IMR-90 (cell line): ENCODE measurements around the gene MAMLD1. TPM values are rescaled to one million over a fixed set of nuclear protein-coding genes. Genes with fewer than 3 reads are reported as not detected.

ENCODE experiments used
- ATAC-seq: fragments of 200-7000 bp; cut with Tn5 transposase; 2 replicates; pipeline ENCODE4 v1.9.1; 2020; ENCODE audit warnings: low read depth, mild to moderate bottlenecking, moderate library complexity
- BruUV-seq: library from RNA; stranded (reverse); fragments of 400-500 nt; replicated peaks from 2 replicates; lab custom pipeline; 2021; lab: Mats Ljungman, UMichigan
- CTCF ChIA-PET: fragments of 300-600 bp; formaldehyde crosslinking; extraction: SDS; loops from one replicate; lab custom pipeline; 2021; ENCODE audit warnings: antibody characterized with exemption; lab: Yijun Ruan, JAX
- POLR2A ChIA-PET: fragments of 300-600 bp; sonication (Branson Sonifier 250); formaldehyde crosslinking; loops from one replicate; lab custom pipeline; 2022; ENCODE audit warnings: antibody characterized with exemption; ENCODE audit not compliant: unreplicated experiment; lab: Charles Lee
- DNase-seq: peaks from one replicate; pipeline ENCODE4 v3.0.0; 2013
- H2AFZ ChIP-seq: replicated peaks from 2 replicates; pipeline ENCODE3; 2013; ENCODE audit warnings: low read length, mild to moderate bottlenecking; ENCODE audit not compliant: poor library complexity
- H2AK5ac ChIP-seq: 2 replicates; pipeline ENCODE4 v1.6.1; 2013; ENCODE audit warnings: low read depth, low read length, inconsistent platforms
- H2AK9ac ChIP-seq: replicated peaks from 2 replicates; pipeline ENCODE3; 2013; ENCODE audit warnings: mild to moderate bottlenecking, low read depth, low read length, moderate library complexity; ENCODE audit not compliant: poor library complexity
- H2BK120ac ChIP-seq: 2 replicates; pipeline ENCODE4 v1.6.1; 2013; ENCODE audit warnings: low read depth, low read length, inconsistent platforms
- H2BK15ac ChIP-seq: 3 replicates; pipeline ENCODE4 v1.6.1; 2013; ENCODE audit warnings: low read depth, low read length, inconsistent platforms
- H2BK20ac ChIP-seq: 2 replicates; pipeline ENCODE4 v1.6.1; 2013; ENCODE audit warnings: low read depth, mild to moderate bottlenecking, inconsistent platforms, low read length, moderate library complexity
- H2BK5ac ChIP-seq: 2 replicates; pipeline ENCODE4 v1.6.1; 2013; ENCODE audit warnings: mild to moderate bottlenecking, low read depth, low read length, inconsistent platforms; ENCODE audit not compliant: poor library complexity, severe bottlenecking
- H3K14ac ChIP-seq: replicated peaks from 2 replicates; pipeline ENCODE4 v1.6.1; 2013; ENCODE audit warnings: low read depth, low read length, inconsistent platforms
- H3K18ac ChIP-seq: 2 replicates; pipeline ENCODE4 v1.6.1; 2013; ENCODE audit warnings: low read depth, low read length, control low read depth
- H3K23ac ChIP-seq: 2 replicates; pipeline ENCODE4 v1.6.1; 2013; ENCODE audit warnings: low read depth, low read length, inconsistent platforms
- H3K27ac ChIP-seq: 2 replicates; pipeline ENCODE4 v1.5.1; 2013; ENCODE audit warnings: mild to moderate bottlenecking, control low read depth, low read length; ENCODE audit not compliant: insufficient read depth
- H3K27me3 ChIP-seq: 2 replicates; pipeline ENCODE4 v1.6.1; 2013; ENCODE audit warnings: low read length; ENCODE audit not compliant: control insufficient read depth, insufficient read depth
- H3K36me3 ChIP-seq: 2 replicates; pipeline ENCODE4 v1.6.1; 2013; ENCODE audit warnings: low read length, mixed read lengths; ENCODE audit not compliant: control insufficient read depth, insufficient read depth
- H3K4ac ChIP-seq: 2 replicates; pipeline ENCODE4 v1.6.1; 2013; ENCODE audit warnings: low read depth, low read length, inconsistent platforms
- H3K4me1 ChIP-seq: 2 replicates; pipeline ENCODE4 v1.6.1; 2013; ENCODE audit warnings: low read length, mixed read lengths; ENCODE audit not compliant: control insufficient read depth, insufficient read depth
- H3K4me2 ChIP-seq: 2 replicates; pipeline ENCODE4 v1.6.1; 2013; ENCODE audit warnings: low read depth, mild to moderate bottlenecking, control low read depth, low read length, moderate library complexity
- H3K4me3 ChIP-seq: 2 replicates; pipeline ENCODE4 v1.5.1; 2013; ENCODE audit warnings: low read depth, mild to moderate bottlenecking, control low read depth, low read length, moderate library complexity; ENCODE audit not compliant: insufficient read depth
- H3K56ac ChIP-seq: 2 replicates; pipeline ENCODE4 v1.6.1; 2013; ENCODE audit warnings: low read length, inconsistent platforms; ENCODE audit not compliant: insufficient read depth; ENCODE audit errors: extremely low read depth
- H3K79me1 ChIP-seq, 2 experiments: 2 replicates each; pipeline ENCODE4 v1.6.1; 2013; ENCODE audit warnings: low read length in 2 of 2, inconsistent platforms in 1 of 2, low read depth in 1 of 2
- H3K9ac ChIP-seq: 2 replicates; pipeline ENCODE4 v1.6.1; 2013; ENCODE audit warnings: low read depth, low read length, control low read depth
- H3K9me1 ChIP-seq: 2 replicates; pipeline ENCODE4 v1.6.1; 2013; ENCODE audit warnings: low read length, inconsistent platforms; ENCODE audit not compliant: insufficient read depth
- H3K9me3 ChIP-seq: 2 replicates; pipeline ENCODE4 v1.6.1; 2013; ENCODE audit warnings: low read length; ENCODE audit not compliant: control insufficient read depth, insufficient read depth
- H4K20me1 ChIP-seq: 2 replicates; pipeline ENCODE4 v1.6.1; 2013; ENCODE audit warnings: low read length, inconsistent platforms; ENCODE audit not compliant: insufficient read depth
- H4K5ac ChIP-seq: 2 replicates; pipeline ENCODE4 v1.6.1; 2013; ENCODE audit warnings: mild to moderate bottlenecking, low read depth, low read length, control low read depth
- H4K8ac ChIP-seq, 2 experiments: 2 replicates each; pipeline ENCODE4 v1.6.1; 2013; ENCODE audit warnings: low read depth in 2 of 2, low read length in 2 of 2, control low read depth in 1 of 2, inconsistent platforms in 1 of 2
- H4K91ac ChIP-seq: 2 replicates; pipeline ENCODE4 v1.6.1; 2013; ENCODE audit warnings: low read depth, low read length, inconsistent platforms; ENCODE audit not compliant: insufficient read depth
- BHLHE40 ChIP-seq: fragments of 150-350 bp; IDR thresholded peaks from 2 replicates; pipeline ENCODE4 v1.6.1; 2016; ENCODE audit warnings: mild to moderate bottlenecking, low read depth, low read length
- CHD1 ChIP-seq: IDR thresholded peaks from 2 replicates; pipeline ENCODE4 v1.6.1; 2012; ENCODE audit warnings: low read depth, low read length, improper control_type of control experiment
- MAFK ChIP-seq: IDR thresholded peaks from 2 replicates; pipeline ENCODE4 v1.6.1; 2012; ENCODE audit warnings: low read depth, low read length, improper control_type of control experiment
- MXI1 ChIP-seq: IDR thresholded peaks from 2 replicates; pipeline ENCODE4 v1.6.1; 2012; ENCODE audit warnings: low read depth, mild to moderate bottlenecking, low read length, moderate library complexity, borderline replicate concordance
- NFE2L2 ChIP-seq: fragments of 150-350 bp; IDR thresholded peaks from 2 replicates; pipeline ENCODE4 v1.6.1; 2016; ENCODE audit warnings: low read depth, mild to moderate bottlenecking, low read length
- POLR2A ChIP-seq: IDR thresholded peaks from 2 replicates; pipeline ENCODE4 v1.6.1; 2012; ENCODE audit warnings: mild to moderate bottlenecking, low read depth, low read length
- RAD21 ChIP-seq: IDR thresholded peaks from 2 replicates; pipeline ENCODE4 v1.6.1; 2012; ENCODE audit warnings: low read length, improper control_type of control experiment
- RCOR1 ChIP-seq: IDR thresholded peaks from 2 replicates; pipeline ENCODE4 v1.6.1; 2012; ENCODE audit warnings: mild to moderate bottlenecking, low read length, improper control_type of control experiment; ENCODE audit not compliant: insufficient replicate concordance
- SMC3 ChIP-seq: fragments of 150-350 bp; IDR thresholded peaks from 2 replicates; pipeline ENCODE4 v1.6.1; 2016; ENCODE audit warnings: low read depth, mild to moderate bottlenecking, antibody characterized with exemption, low read length, moderate library complexity
- WGBS, 2 experiments: methylation state at CpG; one replicate each; pipeline versions ENCODE4 v1.1.5 to v1.1.7; 2013; ENCODE audit warnings: missing lambda C conversion rate in 2 of 2; ENCODE audit not compliant: insufficient read length in 1 of 2; ENCODE audit errors: extremely low coverage in 2 of 2; 5-methylcytosine and 5-hydroxymethylcytosine counted together
- dilution Hi-C: fragments of 300-500 bp; cut with HindIII; formaldehyde crosslinking; loops from one replicate; pipeline ENCODE4 v1.14.3; 2018; ENCODE audit warnings: low sequenced_read_pairs; ENCODE audit not compliant: unreplicated experiment
- in situ Hi-C: fragments of 300-500 bp; cut with MboI; formaldehyde crosslinking; loops from 3 replicates; pipeline ENCODE4 v1.14.3; 2019; ENCODE audit warnings: low sequenced_read_pairs, inconsistent platforms, mixed read lengths
- intact Hi-C: fragments of 100-400 bp; cut with micrococcal nuclease; formaldehyde crosslinking; loops from 2 replicates; pipeline ENCODE4 v1.10.0; 2022
- polyA plus RNA-seq, 3 experiments: library from polyadenylated mRNA; depleted of rRNA; stranded (reverse); fragments of >200 nt; gene quantifications; 2 replicates each; pipeline ENCODE4 v1.2.3, GENCODE V29; 2012; ENCODE audit warnings: low replicate concordance in 1 of 3
- total RNA-seq: library from RNA; depleted of rRNA; stranded (reverse); fragments of >200 nt; gene quantifications from 2 replicates; pipeline ENCODE4 v1.2.3, GENCODE V29; 2012
- TF ChIP-seq, protein P1 (sequence below): fragments of 150-350 bp; IDR thresholded peaks from 2 replicates; pipeline ENCODE4 v1.6.1; 2017; ENCODE audit warnings: mild to moderate bottlenecking, antibody characterized with exemption, low read length, low read depth
- TF ChIP-seq, protein P2 (sequence below): conservative IDR thresholded peaks from 2 replicates; pipeline ENCODE4 v1.5.1; 2012; ENCODE audit warnings: mild to moderate bottlenecking, low read depth, low read length, improper control_type of control experiment
- TF ChIP-seq, protein P3 (sequence below): fragments of 150-350 bp; IDR thresholded peaks from 2 replicates; pipeline ENCODE4 v1.6.1; 2016; ENCODE audit warnings: low read depth, mild to moderate bottlenecking, low read length, moderate library complexity, borderline replicate concordance

The MAMLD1 gene
- total and polyA plus RNA-seq, 2 of the 4 experiments (the other 2 are of a cell fraction), result 1.4 to 11.0 TPM

DNA sequence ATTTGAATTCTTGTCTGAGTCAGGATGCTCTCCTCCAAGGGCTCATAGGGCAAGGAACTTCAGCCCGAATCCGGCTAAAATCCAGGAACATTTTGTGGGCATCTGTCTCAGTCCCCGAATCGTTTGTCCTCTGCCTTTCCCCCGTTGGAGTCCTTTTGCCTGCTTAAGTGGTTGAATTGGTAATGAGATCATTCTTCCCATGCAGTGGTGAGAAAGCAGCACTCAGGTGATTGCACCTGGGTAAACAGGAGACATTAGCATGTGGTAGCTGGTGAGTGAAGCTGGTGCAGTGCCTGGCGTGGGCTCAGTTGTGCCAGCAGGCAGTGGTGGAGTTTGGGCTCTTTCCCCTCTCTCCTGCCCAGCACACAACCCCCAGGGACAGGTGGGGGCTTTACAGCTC is 143.4 kb downstream of the MAMLD1 start:
- H2AFZ ChIP-seq, result no peak overlapping the region
- ChIA-PET CTCF (no interaction called here), POLR2A (interaction anchor here (0.6 kb wide), 1 partner anchor 57 kb away, joined by 3 read pairs; no protein-coding TSS in a partner anchor)
- ATAC-seq, result no peak
- intact Hi-C loops (no loop called here), dilution Hi-C loops (no loop called here), in situ Hi-C loops (no loop called here)
- H3K23ac ChIP-seq, result no peak overlapping the region
- H2BK20ac ChIP-seq, result no peak overlapping the region
- no peak overlapping the region for H4K91ac ChIP-seq
- H4K20me1 ChIP-seq, result no peaks in the 10 kb centered on the region; the same call in 1 of the 2 replicates
- H3K9ac ChIP-seq, result no peak overlapping the region
- H4K8ac ChIP-seq, result no peak overlapping the region
- no peak overlapping the region for H2AK5ac ChIP-seq
- TF ChIP-seq, protein P1, sequence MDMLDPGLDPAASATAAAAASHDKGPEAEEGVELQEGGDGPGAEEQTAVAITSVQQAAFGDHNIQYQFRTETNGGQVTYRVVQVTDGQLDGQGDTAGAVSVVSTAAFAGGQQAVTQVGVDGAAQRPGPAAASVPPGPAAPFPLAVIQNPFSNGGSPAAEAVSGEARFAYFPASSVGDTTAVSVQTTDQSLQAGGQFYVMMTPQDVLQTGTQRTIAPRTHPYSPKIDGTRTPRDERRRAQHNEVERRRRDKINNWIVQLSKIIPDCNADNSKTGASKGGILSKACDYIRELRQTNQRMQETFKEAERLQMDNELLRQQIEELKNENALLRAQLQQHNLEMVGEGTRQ, result no peak
- TF ChIP-seq POLR2A, result no peak
- no peak for TF ChIP-seq RCOR1
- TF ChIP-seq CHD1, result no peak
- TF ChIP-seq, protein P2, sequence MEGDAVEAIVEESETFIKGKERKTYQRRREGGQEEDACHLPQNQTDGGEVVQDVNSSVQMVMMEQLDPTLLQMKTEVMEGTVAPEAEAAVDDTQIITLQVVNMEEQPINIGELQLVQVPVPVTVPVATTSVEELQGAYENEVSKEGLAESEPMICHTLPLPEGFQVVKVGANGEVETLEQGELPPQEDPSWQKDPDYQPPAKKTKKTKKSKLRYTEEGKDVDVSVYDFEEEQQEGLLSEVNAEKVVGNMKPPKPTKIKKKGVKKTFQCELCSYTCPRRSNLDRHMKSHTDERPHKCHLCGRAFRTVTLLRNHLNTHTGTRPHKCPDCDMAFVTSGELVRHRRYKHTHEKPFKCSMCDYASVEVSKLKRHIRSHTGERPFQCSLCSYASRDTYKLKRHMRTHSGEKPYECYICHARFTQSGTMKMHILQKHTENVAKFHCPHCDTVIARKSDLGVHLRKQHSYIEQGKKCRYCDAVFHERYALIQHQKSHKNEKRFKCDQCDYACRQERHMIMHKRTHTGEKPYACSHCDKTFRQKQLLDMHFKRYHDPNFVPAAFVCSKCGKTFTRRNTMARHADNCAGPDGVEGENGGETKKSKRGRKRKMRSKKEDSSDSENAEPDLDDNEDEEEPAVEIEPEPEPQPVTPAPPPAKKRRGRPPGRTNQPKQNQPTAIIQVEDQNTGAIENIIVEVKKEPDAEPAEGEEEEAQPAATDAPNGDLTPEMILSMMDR, result no peak
- no peak for TF ChIP-seq MXI1
- TF ChIP-seq NFE2L2, result no peak
- TF ChIP-seq MAFK, result no peak
- TF ChIP-seq BHLHE40, result no peak
- TF ChIP-seq RAD21, result no peak
- TF ChIP-seq SMC3, result no peak
- TF ChIP-seq, protein P3, sequence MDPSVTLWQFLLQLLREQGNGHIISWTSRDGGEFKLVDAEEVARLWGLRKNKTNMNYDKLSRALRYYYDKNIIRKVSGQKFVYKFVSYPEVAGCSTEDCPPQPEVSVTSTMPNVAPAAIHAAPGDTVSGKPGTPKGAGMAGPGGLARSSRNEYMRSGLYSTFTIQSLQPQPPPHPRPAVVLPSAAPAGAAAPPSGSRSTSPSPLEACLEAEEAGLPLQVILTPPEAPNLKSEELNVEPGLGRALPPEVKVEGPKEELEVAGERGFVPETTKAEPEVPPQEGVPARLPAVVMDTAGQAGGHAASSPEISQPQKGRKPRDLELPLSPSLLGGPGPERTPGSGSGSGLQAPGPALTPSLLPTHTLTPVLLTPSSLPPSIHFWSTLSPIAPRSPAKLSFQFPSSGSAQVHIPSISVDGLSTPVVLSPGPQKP, result no peak
- no peaks in the 10 kb centered on the region for H3K9me3 ChIP-seq
- no peak overlapping the region for H2BK120ac ChIP-seq
- no peak overlapping the region for H4K5ac ChIP-seq
- no peak overlapping the region for H3K14ac ChIP-seq
- H3K36me3 ChIP-seq, result peaks cover 3% of the 10 kb centered on the region; the same call in 1 of the 2 replicates
- H2BK15ac ChIP-seq, result no peak overlapping the region
- peaks cover 0 to 4% of the 10 kb centered on the region in 2 experiments; a peak in 1 of 4 replicates for H3K79me1 ChIP-seq
- 0 out of 2 replicates have a peak, but pooled peaks cover 3% of the 10 kb centered on the region for H3K9me1 ChIP-seq
- no peak overlapping the region for H3K4ac ChIP-seq
- H3K27me3 ChIP-seq, result no peaks in the 10 kb centered on the region
- no peak overlapping the region for H3K56ac ChIP-seq
- H2AK9ac ChIP-seq, result no peak overlapping the region
- WGBS, 2 experiments, result no CpG with 5 or more reads among the region's 6 CpGs
- no peak for DNase-seq
- BruUV-seq, result no TSS peak
- no peak overlapping the region for H3K27ac ChIP-seq
- H3K18ac ChIP-seq, result no peak overlapping the region
- H3K4me2 ChIP-seq, result no peak overlapping the region
- H3K4me3 ChIP-seq, result no peak overlapping the region
- peaks cover 6% of the 10 kb centered on the region for H3K4me1 ChIP-seq
- H2BK5ac ChIP-seq, result no peak overlapping the region
